Progenitor cell of endocrine pancreas (in vitro differentiated cells): Measurements from ENCODE around the gene DPH1. TPM values are rescaled to one million over a fixed set of nuclear protein-coding genes. Genes with fewer than 3 reads are reported as not detected.

ENCODE experiments used
- DNase-seq: peaks from one replicate; pipeline ENCODE4 v3.0.0; 2021; ENCODE audit warnings: low spot score; ENCODE audit not compliant: unreplicated experiment
- H3K27ac Mint-ChIP-seq: 2 replicates; pipeline ENCODE4 v1.8.0; 2021; ENCODE audit warnings: mild to moderate bottlenecking, moderate library complexity, mixed read lengths
- H3K27me3 Mint-ChIP-seq: 2 replicates; pipeline ENCODE4 v1.8.0; 2021; ENCODE audit warnings: mixed read lengths
- H3K36me3 Mint-ChIP-seq: 2 replicates; pipeline ENCODE4 v1.8.0; 2022; ENCODE audit warnings: mixed read lengths; ENCODE audit not compliant: insufficient read depth
- H3K4me1 Mint-ChIP-seq: 2 replicates; pipeline ENCODE4 v1.8.0; 2021; ENCODE audit warnings: low read depth, mixed read lengths
- H3K4me3 Mint-ChIP-seq: 2 replicates; pipeline ENCODE4 v1.8.0; 2021; ENCODE audit warnings: low read depth, mild to moderate bottlenecking, moderate library complexity, mixed read lengths
- H3K9me3 Mint-ChIP-seq: 2 replicates; pipeline ENCODE4 v1.8.0; 2021; ENCODE audit warnings: low read depth, mixed read lengths
- total RNA-seq: library from RNA; stranded (reverse); gene quantifications from 2 replicates; pipeline ENCODE4 v1.2.1, GENCODE V29; 2021
- TF ChIP-seq, protein P1 (sequence below): fragments of 200-600 bp; sonication (generic); IDR thresholded peaks from one replicate; pipeline ENCODE4 v1.5.0; 2021; ENCODE audit warnings: antibody characterized with exemption, mild to moderate bottlenecking; ENCODE audit not compliant: unreplicated experiment

The DPH1 gene
- total RNA-seq, 1 donor from 2014 or later = 39.1 TPM

DNA sequence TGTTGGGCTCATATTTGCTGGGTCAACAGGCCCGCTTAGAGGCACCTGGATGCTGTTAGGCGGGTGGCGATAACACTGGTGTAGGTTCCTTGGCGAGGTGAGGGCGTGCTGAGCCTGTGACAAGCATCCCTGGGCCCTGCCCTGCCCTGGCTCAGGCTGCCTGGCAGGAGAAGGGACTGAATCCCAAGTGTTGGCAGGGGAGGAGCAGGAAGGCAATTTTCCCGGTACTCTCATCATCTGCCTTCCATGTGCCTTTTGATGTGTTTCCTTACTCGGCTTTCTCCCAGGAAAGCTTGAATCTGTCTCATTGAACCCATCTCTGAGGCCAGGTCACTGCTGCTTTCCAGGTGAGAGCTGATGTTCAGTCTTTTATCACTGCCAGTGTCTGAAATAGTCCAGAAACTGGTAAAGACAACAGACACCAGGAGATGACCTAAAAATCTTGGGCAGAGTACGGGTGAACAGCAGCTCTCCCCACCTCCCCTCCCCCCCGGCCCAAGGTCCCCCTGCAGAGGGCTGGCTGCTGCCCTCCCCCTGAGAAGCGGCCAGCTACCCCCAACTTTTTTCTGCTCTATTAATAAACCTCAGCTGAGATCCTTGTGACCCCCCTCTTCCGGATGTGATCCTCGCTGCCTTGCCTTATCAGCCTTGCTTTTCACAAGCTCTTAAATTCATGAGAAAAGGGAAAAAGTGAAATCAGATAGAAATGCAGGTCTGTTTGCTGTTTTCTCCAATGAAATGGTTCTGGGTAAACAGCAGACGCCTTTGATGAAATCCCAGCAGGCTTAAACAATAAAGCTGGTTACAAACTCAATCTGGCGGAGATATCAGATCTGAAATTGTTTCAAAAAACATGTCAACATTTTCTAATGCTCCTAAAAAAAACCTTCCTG is 33.8 kb upstream of the DPH1 start:
- H3K27ac Mint-ChIP-seq = peak overlapping the region; percentile 95
- no peak for DNase-seq
- H3K4me3 Mint-ChIP-seq = peak overlapping the region; percentile 69
- peaks cover 52% of the 10 kb centered on the region for H3K4me1 Mint-ChIP-seq
- TF ChIP-seq, protein P1, sequence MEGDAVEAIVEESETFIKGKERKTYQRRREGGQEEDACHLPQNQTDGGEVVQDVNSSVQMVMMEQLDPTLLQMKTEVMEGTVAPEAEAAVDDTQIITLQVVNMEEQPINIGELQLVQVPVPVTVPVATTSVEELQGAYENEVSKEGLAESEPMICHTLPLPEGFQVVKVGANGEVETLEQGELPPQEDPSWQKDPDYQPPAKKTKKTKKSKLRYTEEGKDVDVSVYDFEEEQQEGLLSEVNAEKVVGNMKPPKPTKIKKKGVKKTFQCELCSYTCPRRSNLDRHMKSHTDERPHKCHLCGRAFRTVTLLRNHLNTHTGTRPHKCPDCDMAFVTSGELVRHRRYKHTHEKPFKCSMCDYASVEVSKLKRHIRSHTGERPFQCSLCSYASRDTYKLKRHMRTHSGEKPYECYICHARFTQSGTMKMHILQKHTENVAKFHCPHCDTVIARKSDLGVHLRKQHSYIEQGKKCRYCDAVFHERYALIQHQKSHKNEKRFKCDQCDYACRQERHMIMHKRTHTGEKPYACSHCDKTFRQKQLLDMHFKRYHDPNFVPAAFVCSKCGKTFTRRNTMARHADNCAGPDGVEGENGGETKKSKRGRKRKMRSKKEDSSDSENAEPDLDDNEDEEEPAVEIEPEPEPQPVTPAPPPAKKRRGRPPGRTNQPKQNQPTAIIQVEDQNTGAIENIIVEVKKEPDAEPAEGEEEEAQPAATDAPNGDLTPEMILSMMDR = no peak
- H3K9me3 Mint-ChIP-seq = no peaks in the 10 kb centered on the region
- H3K36me3 Mint-ChIP-seq = no peaks in the 10 kb centered on the region
- no peaks in the 10 kb centered on the region for H3K27me3 Mint-ChIP-seq

DNA sequence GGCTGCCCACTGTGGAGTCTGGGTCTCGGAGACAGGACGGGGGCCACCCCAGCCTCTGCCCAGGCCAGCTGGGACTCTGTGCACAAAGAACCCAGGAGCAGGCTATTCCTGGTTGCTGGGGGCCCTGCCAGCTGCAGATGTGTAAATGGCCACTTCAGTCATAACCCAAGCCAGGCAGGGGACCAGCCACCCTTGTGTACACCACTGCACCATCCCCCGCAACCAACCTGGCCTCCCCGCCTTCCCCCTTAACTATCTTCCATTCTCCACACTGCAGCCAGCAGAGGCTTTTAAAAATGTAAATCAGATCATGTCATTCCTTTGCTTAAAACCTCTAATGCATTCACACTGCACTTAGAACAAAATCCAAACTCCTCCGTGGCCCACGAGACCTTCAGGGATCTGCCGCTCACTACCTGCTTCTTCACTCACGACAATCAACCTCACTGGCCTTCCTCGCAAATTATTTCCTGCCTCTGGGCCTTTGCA is 33.1 kb upstream of the DPH1 start:
- Mint-ChIP-seq H3K27ac (peak overlapping the region; percentile 95), H3K4me3 (peak overlapping the region; percentile 40), H3K4me1 (peaks cover 47% of the 10 kb centered on the region), H3K9me3 (no peaks in the 10 kb centered on the region), H3K27me3 (no peaks in the 10 kb centered on the region), H3K36me3 (no peaks in the 10 kb centered on the region)
- TF ChIP-seq, protein P1 = no peak
- no peak for DNase-seq

DNA sequence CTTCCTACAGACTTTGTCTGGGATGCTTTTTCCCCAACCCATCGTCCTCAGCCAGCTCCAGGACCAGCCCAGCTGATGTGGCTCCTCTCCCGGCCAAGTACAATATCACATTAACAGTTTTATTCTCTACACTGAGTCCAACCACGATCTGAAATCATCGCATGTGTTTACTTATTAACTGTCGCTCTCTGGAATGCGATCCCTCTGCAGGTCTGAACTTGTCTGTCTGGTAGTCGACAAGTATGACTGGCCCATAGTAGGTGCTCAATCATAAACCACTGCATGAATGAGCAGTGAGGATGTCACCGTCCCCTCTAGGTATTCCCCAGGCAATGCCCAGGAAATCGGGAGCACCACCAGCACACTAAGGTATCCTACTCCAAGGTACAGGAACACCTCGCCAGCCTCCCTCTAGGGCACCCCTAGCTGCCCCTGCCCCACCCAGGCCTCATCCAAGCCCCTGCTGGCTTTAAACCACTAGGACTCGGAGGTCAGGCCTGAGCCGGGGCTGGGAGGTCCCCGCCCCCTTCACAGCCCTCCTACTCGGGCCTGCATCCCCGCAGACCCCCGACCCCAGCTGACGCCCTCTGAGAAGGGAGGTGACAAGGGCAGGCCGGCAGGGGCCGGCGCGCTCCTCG is 32.5 kb upstream of the DPH1 start:
- Mint-ChIP-seq H3K4me1 (peaks cover 47% of the 10 kb centered on the region), H3K4me3 (peak overlapping the region; percentile 40), H3K36me3 (no peaks in the 10 kb centered on the region), H3K27ac (peak overlapping the region; percentile 95), H3K9me3 (no peaks in the 10 kb centered on the region), H3K27me3 (no peaks in the 10 kb centered on the region)
- no peak for DNase-seq
- TF ChIP-seq, protein P1 = peak; percentile 12

DNA sequence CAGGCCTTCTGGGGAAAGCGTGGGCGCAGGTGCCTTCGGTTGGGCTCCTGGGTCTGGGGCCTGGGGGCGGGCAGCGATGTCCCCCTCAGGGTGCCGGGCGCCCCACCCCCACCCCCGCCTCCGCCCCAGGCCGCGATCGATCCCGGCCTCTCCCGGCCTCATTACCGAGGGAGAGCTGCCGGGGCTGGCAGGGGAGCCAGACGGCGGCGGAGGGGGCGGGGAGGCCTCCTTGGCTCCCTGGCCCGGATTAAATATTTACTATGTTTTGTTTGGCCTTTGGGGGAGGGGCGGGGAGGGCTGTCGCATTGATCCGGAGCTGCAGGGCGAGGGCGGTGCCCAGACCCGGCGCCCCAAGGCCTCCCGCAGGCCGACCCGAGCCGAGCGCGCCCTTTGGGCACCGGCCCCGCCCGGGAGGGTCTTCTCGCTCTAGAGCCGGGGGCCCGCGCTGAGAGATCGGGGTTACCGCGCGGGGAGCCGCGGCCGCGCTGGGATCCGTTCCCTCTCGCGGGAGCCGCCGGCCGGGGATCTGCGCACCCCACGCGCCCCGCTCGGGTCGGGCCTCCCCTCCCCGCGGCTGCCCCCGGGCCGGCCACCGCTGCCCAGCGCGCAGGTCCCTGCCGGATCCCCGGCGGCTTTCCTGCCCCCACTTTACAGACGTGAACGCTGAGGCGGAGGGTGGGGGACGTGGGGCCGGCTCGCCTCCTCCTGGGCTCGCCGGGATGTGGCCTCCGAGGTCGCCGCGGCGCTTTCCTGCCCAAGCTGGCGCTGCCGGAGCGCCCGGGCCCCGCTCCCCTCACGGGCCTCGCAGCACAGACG is 31.8 kb upstream of the DPH1 start:
- Mint-ChIP-seq H3K27ac (no peak overlapping the region), H3K4me1 (peaks cover 52% of the 10 kb centered on the region), H3K27me3 (no peaks in the 10 kb centered on the region), H3K4me3 (no peak overlapping the region), H3K9me3 (no peaks in the 10 kb centered on the region), H3K36me3 (no peaks in the 10 kb centered on the region)
- DNase-seq = peak; percentile 92
- TF ChIP-seq, protein P1 = no peak
